ENCODE data around the gene FAT4.
A peak's percentile ranks its signal among the peaks of the same experiment; 100 is the strongest.

The FAT4 gene

GRCh38 chr4:125314676-125315575 is at the start of gene FAT4:
Gene FAT4 (plus strand): TSS chr4:125314955. CDS start chr4:125316412, 1,457 bp downstream.
- DNase-seq, result peak; percentile 98

GRCh38 chr4:125265846-125266245 is 48.9 kb upstream of the FAT4 start:
- no peak for DNase-seq

- peak; percentile 85 for DNase-seq
These were observed 47.7 kb upstream of the FAT4 start for GRCh38 chr4:125266901-125267604.

- no peak for DNase-seq
These were observed 47.1 kb upstream of the FAT4 start for GRCh38 chr4:125267630-125268029.

GRCh38 chr4:125268068-125268755 is 46.5 kb upstream of the FAT4 start:
- no peak for DNase-seq

- no peak for DNase-seq
These were observed 37.9 kb upstream of the FAT4 start for GRCh38 chr4:125276811-125277210.

- DNase-seq, result no peak
These were observed 37.0 kb upstream of the FAT4 start for GRCh38 chr4:125277790-125278189.

GRCh38 chr4:125280892-125281403 is 33.8 kb upstream of the FAT4 start:
- DNase-seq, result no peak

- DNase-seq, result peak; percentile 30
These were observed 31.0 kb upstream of the FAT4 start for GRCh38 chr4:125283707-125284279.

GRCh38 chr4:125297116-125297515 is 17.6 kb upstream of the FAT4 start:
- DNase-seq, result no peak

GRCh38 chr4:125303058-125303457 is 11.7 kb upstream of the FAT4 start:
- peak; percentile 54 for DNase-seq

GRCh38 chr4:125303821-125304220 is 10.9 kb upstream of the FAT4 start:
- DNase-seq, result no peak

GRCh38 chr4:125306112-125306511 is 8.6 kb upstream of the FAT4 start:
- DNase-seq, result no peak

- DNase-seq, result no peak
These were observed 8.2 kb upstream of the FAT4 start for GRCh38 chr4:125306533-125306932.

- no peak for DNase-seq
These were observed 3.3 kb upstream of the FAT4 start for GRCh38 chr4:125311503-125311902.

- peak; percentile 93 for DNase-seq
These were observed 1.3 kb upstream of the FAT4 start for GRCh38 chr4:125313497-125313896.

GRCh38 chr4:125313989-125314667 is 627 bp upstream of the FAT4 start:
- no peak for DNase-seq

GRCh38 chr4:125315576-125316400 is 1.0 kb downstream of the FAT4 start:
- DNase-seq, result peak; percentile 58

GRCh38 chr4:125316401-125316790 is 1.6 kb downstream of the FAT4 start:
- peak; percentile 18 for DNase-seq

- peak; percentile 28 for DNase-seq
These were observed 2.2 kb downstream of the FAT4 start for GRCh38 chr4:125316791-125317524.

GRCh38 chr4:125317525-125317877 is 2.7 kb downstream of the FAT4 start:
- DNase-seq, result peak; percentile 51
